Uterus (tissue), 4 donors: ENCODE results near the gene FAM184B. TPM values are rescaled to one million over a fixed set of nuclear protein-coding genes. Genes with fewer than 3 reads are reported as not detected.

Experiments
- DNase-seq, 2 donors: peaks; one replicate each; pipeline ENCODE4 v3.0.0-alpha.2; 2019 to 2020
- H3K27ac ChIP-seq, 2 donors: fragments of 200-600 bp; sonication (generic); 1 replicate in 1 of 2; 2 replicates in 1 of 2; pipeline ENCODE4 v1.5.1; 2016 to 2018
- H3K27me3 ChIP-seq, 2 donors: fragments of 200-600 bp; sonication (generic); one replicate each; pipeline ENCODE4 v1.5.1; 2018 to 2019; ENCODE audit warnings: control low read depth in 1 of 2
- H3K36me3 ChIP-seq, 2 donors: fragments of 200-600 bp; sonication (generic); one replicate each; pipeline ENCODE4 v1.5.1; 2019; ENCODE audit warnings: control low read depth in 1 of 2
- H3K4me1 ChIP-seq, 2 donors: fragments of 200-600 bp; sonication (generic); one replicate each; pipeline ENCODE4 v1.5.1; 2018 to 2019; ENCODE audit warnings: control low read depth in 1 of 2
- H3K4me3 ChIP-seq, 2 donors: fragments of 200-600 bp; sonication (generic); 1 replicate in 1 of 2; 2 replicates in 1 of 2; pipeline ENCODE4 v1.5.1; 2018 to 2019; ENCODE audit warnings: mild to moderate bottlenecking in 1 of 2
- H3K9me3 ChIP-seq, 2 donors: fragments of 200-600 bp; sonication (generic); one replicate each; pipeline ENCODE4 v1.5.1; 2019; ENCODE audit warnings: control low read depth in 1 of 2
- POLR2A ChIP-seq, 2 donors: fragments of 450-650 bp; IDR thresholded peaks; one replicate each; pipeline ENCODE4 v1.6.1; 2016; ENCODE audit warnings: antibody characterized with exemption in 2 of 2, mild to moderate bottlenecking in 1 of 2, moderate library complexity in 1 of 2
- intact Hi-C: fragments of 100-400 bp; cut with DNase I; formaldehyde crosslinking; loops from one replicate; pipeline ENCODE4 v1.15.1; 2023; ENCODE audit warnings: low total_unique reads
- total RNA-seq, 4 donors: library from RNA; depleted of rRNA in 3 of 4; stranded (reverse); fragments of >200 nt in 3 of 4; gene quantifications; one replicate each; pipeline versions ENCODE4 v1.1.0 to v1.2.4, GENCODE V29; 2014 to 2023
- TF ChIP-seq, protein P1 (sequence below), 4 experiments: fragments of 200-600 bp in 2 of 4; fragments of 450-650 bp in 2 of 4; sonication (generic) in 2 of 4; IDR thresholded peaks; one replicate each; pipeline ENCODE4 v1.5.1; 2016 to 2019; ENCODE audit warnings: antibody characterized with exemption in 4 of 4, mild to moderate bottlenecking in 2 of 4, moderate library complexity in 1 of 4
- donor health status: DM: yes; HTN: yes; CAD: no.

The FAM184B gene
- total RNA-seq, 4 donors from 2014 or later = 0.07 TPM; not detected in 3

DNA sequence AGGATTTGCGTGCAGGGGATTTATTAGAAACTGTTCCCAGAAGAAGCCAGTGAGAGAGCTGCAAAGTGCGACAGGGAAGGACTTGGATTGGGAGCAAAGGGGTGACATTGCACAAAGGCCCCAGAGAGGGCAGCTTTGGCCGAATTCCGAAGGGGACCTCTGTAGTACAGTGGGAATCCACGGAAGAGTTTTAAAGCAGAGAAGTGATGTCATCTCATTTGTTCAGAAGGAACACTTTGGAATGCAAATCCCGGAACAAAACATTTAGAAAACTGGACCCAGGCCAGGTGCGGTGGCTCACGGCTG is 71.7 kb downstream of the FAM184B start:
- Histone ChIP-seq H3K36me3 (no peaks in the 10 kb centered on the region), H3K4me1 (no peaks in the 10 kb centered on the region), H3K4me3 (no peak overlapping the region), H3K27me3 (no peaks in the 10 kb centered on the region), H3K27ac (no peak overlapping the region), H3K9me3 (no peaks in the 10 kb centered on the region)
- intact Hi-C loops = no loop called here
- no peak for DNase-seq
- TF ChIP-seq POLR2A (IDR thresholded peaks at IDR 0.05) = no peak
- TF ChIP-seq, protein P1, sequence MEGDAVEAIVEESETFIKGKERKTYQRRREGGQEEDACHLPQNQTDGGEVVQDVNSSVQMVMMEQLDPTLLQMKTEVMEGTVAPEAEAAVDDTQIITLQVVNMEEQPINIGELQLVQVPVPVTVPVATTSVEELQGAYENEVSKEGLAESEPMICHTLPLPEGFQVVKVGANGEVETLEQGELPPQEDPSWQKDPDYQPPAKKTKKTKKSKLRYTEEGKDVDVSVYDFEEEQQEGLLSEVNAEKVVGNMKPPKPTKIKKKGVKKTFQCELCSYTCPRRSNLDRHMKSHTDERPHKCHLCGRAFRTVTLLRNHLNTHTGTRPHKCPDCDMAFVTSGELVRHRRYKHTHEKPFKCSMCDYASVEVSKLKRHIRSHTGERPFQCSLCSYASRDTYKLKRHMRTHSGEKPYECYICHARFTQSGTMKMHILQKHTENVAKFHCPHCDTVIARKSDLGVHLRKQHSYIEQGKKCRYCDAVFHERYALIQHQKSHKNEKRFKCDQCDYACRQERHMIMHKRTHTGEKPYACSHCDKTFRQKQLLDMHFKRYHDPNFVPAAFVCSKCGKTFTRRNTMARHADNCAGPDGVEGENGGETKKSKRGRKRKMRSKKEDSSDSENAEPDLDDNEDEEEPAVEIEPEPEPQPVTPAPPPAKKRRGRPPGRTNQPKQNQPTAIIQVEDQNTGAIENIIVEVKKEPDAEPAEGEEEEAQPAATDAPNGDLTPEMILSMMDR (IDR thresholded peaks at IDR 0.05) = no peak

GRCh38 chr4:17708992-17709762 is 72.2 kb downstream of the FAM184B start:
- no peak for TF ChIP-seq POLR2A (IDR thresholded peaks at IDR 0.05)
- TF ChIP-seq, protein P1 (IDR thresholded peaks at IDR 0.05) = no peak
- intact Hi-C loops = no loop called here
- Histone ChIP-seq H3K9me3 (no peaks in the 10 kb centered on the region), H3K4me1 (no peaks in the 10 kb centered on the region), H3K4me3 (no peak overlapping the region), H3K27ac (no peak overlapping the region), H3K36me3 (no peaks in the 10 kb centered on the region), H3K27me3 (no peaks in the 10 kb centered on the region)
- no peak for DNase-seq

DNA sequence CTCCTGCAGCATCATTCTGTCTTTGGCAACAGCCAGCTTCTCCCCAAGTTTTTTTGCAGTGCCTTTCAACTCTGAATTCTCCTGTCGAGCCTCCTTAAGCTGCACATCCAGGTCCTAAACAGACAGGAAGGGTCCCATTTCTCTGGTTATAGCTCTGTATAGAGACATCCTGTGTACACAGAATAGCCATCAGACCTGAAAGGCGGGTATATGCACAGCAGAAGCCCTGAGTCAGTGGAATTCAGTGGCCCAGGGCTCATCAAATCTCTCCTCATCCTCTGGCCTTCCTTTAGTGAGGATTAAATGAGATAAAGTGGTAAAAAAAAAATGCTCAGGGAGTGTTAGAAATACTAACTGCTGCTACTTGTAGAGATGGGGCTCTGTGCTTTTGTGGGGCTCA is 73.8 kb downstream of the FAM184B start:
- TF ChIP-seq, protein P1 (IDR thresholded peaks at IDR 0.05) = no peak
- DNase-seq = no peak
- intact Hi-C loops = no loop called here
- Histone ChIP-seq H3K27ac (no peak overlapping the region), H3K36me3 (no peaks in the 10 kb centered on the region), H3K4me1 (no peaks in the 10 kb centered on the region), H3K27me3 (no peaks in the 10 kb centered on the region), H3K9me3 (no peaks in the 10 kb centered on the region), H3K4me3 (no peak overlapping the region)

- Histone ChIP-seq H3K9me3 (no peaks in the 10 kb centered on the region), H3K27me3 (no peaks in the 10 kb centered on the region), H3K27ac (no peak overlapping the region), H3K4me3 (no peak overlapping the region), H3K36me3 (no peaks in the 10 kb centered on the region), H3K4me1 (no peaks in the 10 kb centered on the region)
- no peak for DNase-seq
- TF ChIP-seq POLR2A (IDR thresholded peaks at IDR 0.05) = no peak
- TF ChIP-seq, protein P1 (IDR thresholded peaks at IDR 0.05) = no peak
- intact Hi-C loops = no loop called here
Measured at GRCh38 chr4:17705107-17705506, 76.3 kb downstream of the FAM184B start.

DNA sequence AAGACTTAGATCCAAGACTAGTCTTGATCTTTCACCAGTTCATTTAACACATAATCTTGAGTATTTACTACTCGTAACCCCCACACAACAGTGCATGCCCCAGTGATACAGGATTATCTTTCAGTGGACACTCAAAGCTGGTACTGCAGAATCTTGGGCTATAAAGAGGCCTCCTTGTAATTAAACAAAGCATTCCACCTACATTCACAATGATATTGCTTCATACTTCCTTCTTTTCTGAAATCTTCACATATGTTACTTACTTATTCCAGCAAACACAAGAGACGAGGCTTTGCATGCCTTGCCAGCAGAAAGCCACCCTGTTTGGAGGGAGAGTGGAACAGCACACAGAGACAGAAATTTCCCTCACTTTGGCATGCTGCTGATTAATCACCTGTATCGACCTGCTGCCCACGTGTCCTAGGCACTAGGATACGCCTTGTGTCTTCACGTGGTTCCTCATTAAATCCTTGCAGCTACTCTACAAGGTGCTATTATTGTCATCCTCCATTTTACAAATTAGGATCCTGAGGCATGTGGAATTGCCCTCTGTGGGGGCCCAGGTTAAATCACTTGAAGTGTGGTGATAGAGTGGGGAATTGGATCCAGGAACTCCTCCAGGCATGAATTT is 77.3 kb downstream of the FAM184B start:
- no peak for DNase-seq
- intact Hi-C loops = no loop called here
- Histone ChIP-seq H3K36me3 (no peaks in the 10 kb centered on the region), H3K4me1 (no peaks in the 10 kb centered on the region), H3K27ac (no peak overlapping the region), H3K9me3 (no peaks in the 10 kb centered on the region), H3K27me3 (no peaks in the 10 kb centered on the region), H3K4me3 (no peak overlapping the region)
- TF ChIP-seq, protein P1 (IDR thresholded peaks at IDR 0.05) = no peak
- no peak for TF ChIP-seq POLR2A (IDR thresholded peaks at IDR 0.05)
